ENCODE results near the gene SKAP1. TPM values are rescaled to one million over a fixed set of nuclear protein-coding genes. Genes with fewer than 3 reads are reported as not detected.
"Not testable (repeated sequence)": the region's sequence is repeated elsewhere in the genome, so short reads cannot be mapped to it uniquely, and the experiment has no call there.

SKAP1 gene
- total RNA-seq, 1 donor from 2014 or later = 0.69 TPM

DNA sequence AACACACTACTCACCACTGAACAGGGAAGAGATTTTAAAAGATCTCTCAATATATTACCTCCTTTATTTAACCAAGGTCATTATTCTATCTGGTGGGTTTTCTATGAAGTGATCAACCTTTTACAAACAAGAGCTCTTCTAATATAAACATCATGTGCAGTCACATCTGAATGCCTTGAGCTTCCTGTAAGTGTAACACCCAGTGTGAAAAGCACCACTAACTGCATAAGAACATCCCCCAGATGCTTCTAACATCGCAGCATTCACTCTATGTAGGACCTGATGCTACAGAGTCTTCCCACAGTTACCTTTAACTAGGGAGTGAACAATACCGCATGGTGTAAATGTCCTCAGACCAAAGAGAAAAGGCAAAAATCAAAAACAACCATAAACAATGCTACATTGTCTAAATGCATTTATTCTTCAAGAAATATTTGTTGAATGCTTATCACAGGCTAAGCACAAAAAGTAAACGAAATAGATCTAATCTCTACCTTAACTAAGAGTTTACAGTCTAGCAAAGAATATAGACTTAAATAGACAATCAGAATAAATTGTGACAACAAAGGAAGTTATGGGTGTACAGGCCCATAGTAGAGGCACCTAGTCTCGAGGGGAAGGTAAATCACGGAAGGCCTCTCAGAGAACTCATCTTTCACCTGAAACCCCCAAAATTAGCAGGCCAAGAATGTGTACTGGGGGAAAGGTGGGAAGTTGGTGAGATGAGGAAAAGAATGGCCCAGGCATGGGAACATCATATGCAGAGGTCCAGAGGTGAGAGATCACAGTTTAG, 16.2 kb downstream of the SKAP1 start:
- Mint-ChIP-seq H3K36me3 (ENCODE audit: insufficient read depth) (no peaks in the 10 kb centered on the region), H3K27ac (no peak overlapping the region), H3K9me3 (ENCODE audit: low read depth) (no peaks in the 10 kb centered on the region), H3K4me3 (ENCODE audit: low read depth) (no peak overlapping the region), H3K4me1 (ENCODE audit: low read depth) (peaks cover 1% of the 10 kb centered on the region), H3K27me3 (peaks cover 27% of the 10 kb centered on the region)
- DNase-seq (ENCODE audit: low spot score, unreplicated experiment) = no peak
- no peak for TF ChIP-seq CTCF (IDR thresholded peaks at IDR 0.05; ENCODE audit: unreplicated experiment)

- H3K36me3 Mint-ChIP-seq (ENCODE audit: insufficient read depth) = no peaks in the 10 kb centered on the region
- TF ChIP-seq CTCF (IDR thresholded peaks at IDR 0.05; ENCODE audit: unreplicated experiment) = no peak
- peaks cover 27% of the 10 kb centered on the region for H3K27me3 Mint-ChIP-seq
- peaks cover 1% of the 10 kb centered on the region for H3K4me1 Mint-ChIP-seq (ENCODE audit: low read depth)
- no peak overlapping the region for H3K27ac Mint-ChIP-seq
- H3K9me3 Mint-ChIP-seq (ENCODE audit: low read depth) = no peaks in the 10 kb centered on the region
- H3K4me3 Mint-ChIP-seq (ENCODE audit: low read depth) = no peak overlapping the region
- DNase-seq (ENCODE audit: low spot score, unreplicated experiment) = no peak
Observed at GRCh38 chr17:48412841-48413240, 17.2 kb downstream of the SKAP1 start.

DNA sequence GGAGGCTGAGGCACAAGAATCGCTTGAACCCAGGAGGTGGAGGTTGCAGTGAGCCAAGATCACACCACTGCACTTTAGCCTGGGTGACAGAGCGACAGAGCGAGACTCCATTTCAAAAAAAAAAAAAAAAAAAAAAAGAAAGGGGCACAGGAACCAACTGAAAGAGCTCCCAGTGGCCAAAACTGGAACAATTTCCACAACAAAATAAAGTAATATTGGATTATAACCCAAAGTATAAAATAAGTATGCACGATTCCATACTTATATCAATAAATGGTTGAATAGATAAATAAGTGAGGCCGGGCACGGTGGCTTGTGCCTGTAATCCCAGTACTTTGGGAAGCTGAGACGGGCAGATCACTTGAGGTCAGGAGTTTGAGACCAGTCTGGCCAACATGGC, 19.2 kb downstream of the SKAP1 start:
- DNase-seq (ENCODE audit: low spot score, unreplicated experiment); H3K4me1 Mint-ChIP-seq (ENCODE audit: low read depth); H3K36me3 Mint-ChIP-seq (ENCODE audit: insufficient read depth); H3K9me3 Mint-ChIP-seq (ENCODE audit: low read depth); H3K27ac Mint-ChIP-seq; H3K4me3 Mint-ChIP-seq (ENCODE audit: low read depth): not testable (repeated sequence)
- H3K27me3 Mint-ChIP-seq = peaks cover 19% of the 10 kb centered on the region
- peak; percentile 10 for TF ChIP-seq CTCF (IDR thresholded peaks at IDR 0.05; ENCODE audit: unreplicated experiment)

GRCh38 chr17:48409607-48410006, 20.4 kb downstream of the SKAP1 start:
- Mint-ChIP-seq H3K27ac (no peak overlapping the region), H3K27me3 (peaks cover 10% of the 10 kb centered on the region), H3K4me3 (ENCODE audit: low read depth) (no peak overlapping the region), H3K9me3 (ENCODE audit: low read depth) (no peaks in the 10 kb centered on the region), H3K4me1 (ENCODE audit: low read depth) (peaks cover 1% of the 10 kb centered on the region), H3K36me3 (ENCODE audit: insufficient read depth) (no peaks in the 10 kb centered on the region)
- no peak for DNase-seq (ENCODE audit: low spot score, unreplicated experiment)
- TF ChIP-seq CTCF (IDR thresholded peaks at IDR 0.05; ENCODE audit: unreplicated experiment) = no peak

- Mint-ChIP-seq H3K4me3 (ENCODE audit: low read depth) (no peak overlapping the region), H3K4me1 (ENCODE audit: low read depth) (no peaks in the 10 kb centered on the region), H3K27me3 (peaks cover 3% of the 10 kb centered on the region), H3K27ac (no peak overlapping the region), H3K9me3 (ENCODE audit: low read depth) (no peaks in the 10 kb centered on the region), H3K36me3 (ENCODE audit: insufficient read depth) (no peaks in the 10 kb centered on the region)
- no peak for DNase-seq (ENCODE audit: low spot score, unreplicated experiment)
- no peak for TF ChIP-seq CTCF (IDR thresholded peaks at IDR 0.05; ENCODE audit: unreplicated experiment)
Observed at GRCh38 chr17:48406936-48407567, 23.0 kb downstream of the SKAP1 start.

Measured in progenitor cell of endocrine pancreas (in vitro differentiated cells).